Epithelial cell of proximal tubule (primary cell): ENCODE data around the gene DRC7. TPM values are rescaled to one million over a fixed set of nuclear protein-coding genes. Genes with fewer than 3 reads are reported as not detected.

ENCODE experiments used
- DNase-seq: peaks from one replicate; pipeline ENCODE4 v3.0.0-alpha.2; 2011; ENCODE audit warnings: low read depth
- H3K4me3 ChIP-seq: 2 replicates; pipeline ENCODE4 v1.5.1; 2011; ENCODE audit warnings: low read depth, mild to moderate bottlenecking, low read length
- CTCF ChIP-seq: conservative IDR thresholded peaks from 2 replicates; pipeline ENCODE4 v1.5.1; 2012; ENCODE audit warnings: low read depth, mild to moderate bottlenecking, low read length
- total RNA-seq: library from RNA; depleted of rRNA; stranded (reverse); fragments of >200 nt; gene quantifications from 2 replicates; pipeline ENCODE4 v1.2.3, GENCODE V29; 2015

DRC7 gene
- total RNA-seq, 1 donor from 2014 or later, result not detected

- TF ChIP-seq CTCF, result no peak
- DNase-seq, result no peak
- no peak overlapping the region for H3K4me3 ChIP-seq
These were observed 1.6 kb downstream of the DRC7 start for GRCh38 chr16:57696240-57696639.

DNA sequence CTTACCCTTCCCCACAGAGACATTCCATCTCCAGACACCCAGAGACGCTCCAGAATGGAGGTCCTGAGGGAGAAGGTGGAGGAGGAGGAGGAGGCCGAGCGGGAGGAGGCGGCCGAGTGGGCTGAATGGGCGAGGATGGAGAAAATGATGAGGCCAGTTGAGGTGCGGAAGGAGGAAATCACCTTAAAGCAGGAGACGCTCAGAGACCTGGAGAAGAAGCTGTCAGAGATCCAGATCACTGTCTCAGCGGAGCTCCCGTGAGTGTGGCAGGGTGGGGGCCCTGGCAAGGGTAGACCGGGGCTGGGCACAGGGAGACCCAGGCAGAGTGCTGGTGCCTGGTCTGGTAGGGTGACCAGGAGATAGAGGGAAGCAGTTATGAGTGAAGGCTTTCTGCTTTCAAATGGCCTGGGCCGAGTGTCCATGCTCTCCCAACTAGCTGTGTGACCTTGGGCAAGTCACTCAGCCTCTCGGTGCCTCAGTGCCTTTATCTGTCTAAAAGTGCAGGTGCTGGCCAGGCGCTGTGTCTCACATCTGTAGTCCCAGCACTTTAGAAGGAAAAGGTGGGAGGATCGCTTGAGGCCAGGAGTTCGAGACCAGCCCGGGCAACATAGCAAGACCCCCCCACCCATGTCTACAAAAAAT is 3.4 kb downstream of the DRC7 start:
- no peak for DNase-seq
- no peak for TF ChIP-seq CTCF
- H3K4me3 ChIP-seq, result no peak overlapping the region

DNA sequence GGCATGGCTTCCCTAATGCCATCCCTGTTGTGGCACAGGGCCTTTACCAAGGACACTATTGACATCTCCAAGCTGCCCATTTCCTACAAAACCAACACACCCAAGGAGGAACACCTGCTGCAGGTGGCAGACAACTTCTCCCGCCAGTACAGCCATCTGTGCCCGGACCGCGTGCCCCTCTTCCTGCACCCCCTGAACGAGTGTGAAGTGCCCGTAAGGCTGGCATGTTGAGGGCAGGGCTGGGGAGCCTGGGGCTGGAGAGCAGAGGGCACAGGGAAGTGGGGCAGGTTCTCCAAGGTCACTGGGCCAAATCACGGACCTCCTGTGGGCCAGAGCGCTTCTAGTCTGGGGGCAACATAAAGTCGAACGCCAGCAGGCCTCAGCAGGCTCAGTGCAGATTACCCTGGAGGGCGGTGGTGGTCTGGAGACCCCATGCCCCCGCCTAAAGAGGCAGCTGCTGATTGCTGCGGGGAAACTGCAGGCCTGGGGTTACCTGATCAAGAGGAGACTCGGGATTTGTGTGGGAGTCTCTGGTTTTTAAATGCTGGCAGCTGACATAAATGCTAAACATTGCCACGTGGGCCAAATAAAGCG is 4.3 kb downstream of the DRC7 start:
- no peak for TF ChIP-seq CTCF
- no peak for DNase-seq
- no peak overlapping the region for H3K4me3 ChIP-seq

DNA sequence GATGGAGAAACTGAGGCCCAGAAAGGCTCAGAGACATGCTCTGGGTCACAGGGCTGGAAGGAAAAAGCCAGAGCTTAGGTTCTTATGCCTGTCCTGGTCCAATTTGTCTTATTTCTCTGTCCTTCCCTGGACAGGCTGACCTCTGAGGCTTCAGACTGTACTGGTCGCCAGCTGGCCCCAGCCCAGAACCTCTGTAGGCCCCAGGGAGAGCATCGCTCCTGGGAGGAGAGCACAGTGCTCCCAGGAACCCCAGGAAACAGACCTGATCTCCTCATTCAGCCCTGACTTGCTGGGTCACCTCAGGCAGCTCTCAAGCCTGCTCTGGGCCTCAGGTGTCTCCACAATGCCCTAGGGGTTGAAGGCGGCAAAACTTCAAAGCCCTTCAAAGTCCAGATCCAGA is 4.9 kb downstream of the DRC7 start:
- no peak for TF ChIP-seq CTCF
- DNase-seq, result no peak
- H3K4me3 ChIP-seq, result no peak overlapping the region

- no peak for DNase-seq
- TF ChIP-seq CTCF, result no peak
- H3K4me3 ChIP-seq, result no peak overlapping the region
These were observed 5.3 kb downstream of the DRC7 start for GRCh38 chr16:57699899-57700298.

GRCh38 chr16:57700781-57701551 is 6.4 kb downstream of the DRC7 start:
- no peak overlapping the region for H3K4me3 ChIP-seq
- DNase-seq, result no peak
- no peak for TF ChIP-seq CTCF
